NCI-H524 treated with DMSO at 0.1 percent for 48 hours (cell line): ENCODE measurements around the gene LRRC8E.
A peak's percentile ranks its signal among the peaks of the same experiment; 100 is the strongest.
"Not testable (repeated sequence)": the region's sequence is repeated elsewhere in the genome, so short reads cannot be mapped to it uniquely, and the experiment has no call there.

Source experiments
- DNase-seq: peaks from one replicate; lab custom pipeline; 2025; lab: John Stamatoyannopoulos, UW

LRRC8E gene

GRCh38 chr19:7887408-7888144 lies 734 bp upstream of the LRRC8E start:
- DNase-seq, result no peak

GRCh38 chr19:7888826-7889217 lies 512 bp downstream of the LRRC8E start:
- DNase-seq, result no peak

GRCh38 chr19:7893362-7894101 lies 5.2 kb downstream of the LRRC8E start:
- not testable (repeated sequence) for DNase-seq

DNA sequence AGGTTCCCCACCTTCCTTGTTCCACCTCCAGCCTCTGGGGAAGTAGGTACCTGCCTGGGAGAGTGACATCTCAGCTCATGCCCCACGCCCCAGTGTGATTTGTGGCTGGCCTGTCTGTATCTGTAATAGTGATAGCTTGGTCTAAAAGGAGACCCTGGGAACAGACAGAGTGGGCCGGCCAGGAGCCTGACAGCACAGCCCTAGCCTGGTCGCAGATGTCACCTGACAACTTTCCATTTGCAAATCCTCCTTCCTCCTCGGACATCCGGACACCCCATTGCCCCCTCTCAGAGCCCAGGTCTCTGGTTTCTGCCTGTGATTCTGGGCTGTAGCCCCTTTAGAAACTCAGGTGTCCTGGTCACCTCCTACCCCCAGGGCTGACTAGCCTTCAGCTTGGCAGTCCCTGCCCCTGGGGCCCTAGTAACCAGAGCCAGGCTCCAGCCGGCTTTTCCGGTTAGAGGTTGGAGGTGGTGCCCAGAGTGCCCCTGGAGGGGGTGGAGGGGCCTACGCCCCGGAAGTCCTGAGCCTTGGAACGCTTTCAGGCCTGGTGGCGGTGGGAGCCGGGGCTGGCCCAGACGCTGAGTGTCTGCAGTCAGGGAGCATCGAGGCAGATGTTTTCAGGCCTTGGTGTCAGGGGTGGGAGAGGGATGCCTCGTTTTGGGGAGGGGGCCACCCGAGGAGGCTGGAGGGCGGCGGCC lies 6.5 kb downstream of the LRRC8E start:
- DNase-seq, result no peak

GRCh38 chr19:7895565-7895964 lies 7.3 kb downstream of the LRRC8E start:
- no peak for DNase-seq

DNA sequence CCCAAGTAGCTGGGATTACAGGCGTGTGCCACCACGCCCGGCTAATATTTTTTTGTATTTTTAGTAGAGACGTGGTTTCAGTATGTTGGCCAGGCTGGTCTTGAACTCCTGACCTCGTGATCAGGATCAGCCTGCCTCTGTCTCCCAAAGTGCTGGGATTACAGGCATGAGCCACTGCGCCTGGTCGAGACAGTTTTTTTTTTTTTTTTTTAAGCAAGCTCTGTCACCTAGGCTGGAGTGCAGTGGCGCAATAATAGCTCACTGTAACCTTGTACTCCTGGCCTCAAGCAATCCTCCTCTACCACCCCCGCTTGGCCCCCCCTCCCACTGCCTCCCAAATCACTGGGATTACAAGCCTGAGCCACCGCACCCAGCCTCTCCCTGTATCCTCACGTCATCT lies 9.0 kb downstream of the LRRC8E start:
- DNase-seq, result no peak

- no peak for DNase-seq
Measured at GRCh38 chr19:7898967-7899366, 10.7 kb downstream of the LRRC8E start.

GRCh38 chr19:7899751-7900378 lies 11.6 kb downstream of the LRRC8E start:
- peak; percentile 63 for DNase-seq

DNA sequence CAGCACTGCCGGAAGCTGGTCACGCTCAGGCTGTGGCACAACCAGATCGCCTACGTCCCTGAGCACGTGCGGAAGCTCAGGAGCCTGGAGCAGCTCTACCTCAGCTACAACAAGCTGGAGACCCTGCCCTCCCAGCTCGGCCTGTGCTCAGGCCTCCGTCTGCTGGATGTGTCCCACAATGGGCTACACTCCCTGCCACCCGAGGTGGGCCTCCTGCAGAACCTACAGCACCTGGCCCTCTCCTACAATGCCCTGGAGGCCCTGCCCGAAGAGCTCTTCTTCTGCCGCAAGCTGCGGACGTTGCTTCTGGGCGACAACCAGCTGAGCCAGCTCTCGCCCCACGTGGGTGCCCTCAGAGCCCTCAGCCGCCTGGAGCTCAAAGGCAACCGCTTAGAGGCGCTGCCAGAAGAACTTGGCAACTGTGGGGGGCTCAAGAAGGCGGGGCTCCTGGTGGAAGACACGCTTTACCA lies 12.1 kb downstream of the LRRC8E start:
- no peak for DNase-seq

DNA sequence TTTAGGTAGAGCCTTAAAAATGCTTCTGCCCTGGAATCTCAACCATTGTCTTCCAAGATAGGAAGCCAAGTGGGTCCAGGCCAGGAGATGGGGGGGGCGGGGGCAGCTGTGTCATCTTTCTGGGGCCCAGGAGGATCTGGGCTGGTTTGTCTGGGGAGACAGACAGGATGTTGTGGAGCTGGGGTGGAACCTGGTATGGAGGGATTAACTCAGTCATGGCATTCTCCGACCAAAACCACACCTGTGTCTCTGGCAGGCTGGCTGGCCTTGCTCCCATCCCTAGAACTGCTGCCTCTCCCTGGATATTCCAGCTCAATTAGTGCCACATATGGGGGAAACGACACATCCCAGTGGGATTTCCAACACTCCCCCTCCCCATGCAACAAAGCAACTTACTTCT lies 12.6 kb downstream of the LRRC8E start:
- DNase-seq, result no peak

DNA sequence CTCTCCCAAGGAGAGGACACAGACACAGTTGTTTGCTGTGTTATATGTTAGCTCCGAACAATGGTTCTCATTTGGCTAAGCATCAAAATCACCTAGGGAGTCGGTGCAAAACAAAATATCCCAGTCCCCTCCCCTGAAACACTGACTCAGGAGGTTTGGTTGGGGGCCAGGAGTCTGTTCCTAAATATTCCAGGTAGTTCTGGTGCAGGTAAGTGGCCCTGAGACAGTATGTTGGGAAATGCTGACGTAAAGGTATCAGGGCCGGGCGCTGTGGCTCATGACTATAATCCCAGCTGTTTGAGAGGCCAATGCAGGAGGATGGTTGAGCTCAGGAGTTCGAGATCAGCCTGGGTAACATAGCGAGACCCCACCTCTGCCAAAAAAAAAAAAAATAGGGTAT lies 13.0 kb downstream of the LRRC8E start:
- no peak for DNase-seq

DNA sequence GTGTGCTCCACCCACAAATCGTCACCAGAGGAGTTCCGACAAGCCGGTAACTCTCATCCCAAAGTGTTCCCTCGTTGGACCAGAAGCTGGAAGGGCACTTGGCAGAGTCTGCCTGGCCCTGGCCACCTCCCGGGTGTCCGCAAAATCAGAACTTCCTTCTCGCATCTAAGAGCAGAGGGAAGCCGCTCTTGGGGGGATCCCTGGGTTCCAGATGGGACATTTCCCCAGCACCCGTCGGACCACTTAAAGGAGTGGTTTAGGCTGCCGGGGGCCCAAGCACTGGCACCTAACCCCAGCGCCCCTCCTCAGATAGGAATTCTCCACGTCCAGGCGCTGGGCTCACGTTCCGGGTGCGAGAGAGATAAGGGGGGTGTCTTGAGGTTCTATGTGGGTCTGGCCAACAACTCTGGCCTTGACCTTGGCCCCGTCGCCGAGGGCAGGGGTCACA lies 14.5 kb downstream of the LRRC8E start:
- no peak for DNase-seq

DNA sequence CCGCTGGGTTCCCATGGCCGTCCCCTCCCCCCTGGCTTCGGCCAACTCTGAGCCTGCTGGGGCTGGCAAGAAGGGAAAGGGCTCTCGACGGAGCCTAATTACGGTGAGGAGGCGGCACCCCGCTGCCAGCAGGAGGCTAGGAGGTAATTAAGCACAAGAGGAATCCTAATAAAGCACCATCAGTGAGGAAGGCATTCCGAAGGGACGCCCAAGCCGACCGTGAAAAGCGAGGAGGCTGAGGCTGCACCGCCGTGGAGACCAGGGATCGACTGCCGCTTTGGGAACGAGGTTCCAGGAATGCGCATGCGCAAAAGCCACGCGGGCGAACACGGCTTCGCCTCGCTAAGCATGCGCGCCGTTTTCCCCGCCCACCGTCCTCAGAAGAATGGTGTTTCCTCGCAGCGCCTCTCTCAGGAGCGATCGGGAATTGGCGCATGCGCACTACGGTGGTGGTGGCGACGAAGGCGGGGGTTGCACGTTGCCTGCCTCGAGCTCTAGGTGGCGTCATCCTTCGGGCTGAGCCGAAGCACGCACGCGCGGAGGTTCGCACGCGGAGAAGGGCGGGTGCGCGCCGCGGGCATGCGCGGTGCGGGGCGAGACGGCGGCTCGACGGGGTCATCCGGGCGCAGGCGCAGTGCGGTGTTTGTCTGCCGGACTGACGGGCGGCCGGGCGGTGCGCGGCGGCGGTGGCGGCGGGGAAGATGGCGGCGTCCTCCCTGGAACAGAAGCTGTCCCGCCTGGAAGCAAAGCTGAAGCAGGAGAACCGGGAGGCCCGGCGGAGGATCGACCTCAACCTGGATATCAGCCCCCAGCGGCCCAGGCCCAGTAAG lies 15.1 kb downstream of the LRRC8E start, which contains the start of gene MAP2K7:
Gene MAP2K7 (plus strand): TSS at position 634 of the 830 bp plus-strand sequence. CDS start 68 bp downstream, at position 702.
- peak; percentile 96 for DNase-seq

- DNase-seq, result no peak
Measured at GRCh38 chr19:7904074-7905020, 16.0 kb downstream of the LRRC8E start.

GRCh38 chr19:7905268-7905667 lies 17.0 kb downstream of the LRRC8E start:
- DNase-seq, result no peak

GRCh38 chr19:7905859-7906258 lies 17.5 kb downstream of the LRRC8E start:
- DNase-seq, result no peak

- no peak for DNase-seq
Measured at GRCh38 chr19:7907122-7907521, 18.8 kb downstream of the LRRC8E start.

DNA sequence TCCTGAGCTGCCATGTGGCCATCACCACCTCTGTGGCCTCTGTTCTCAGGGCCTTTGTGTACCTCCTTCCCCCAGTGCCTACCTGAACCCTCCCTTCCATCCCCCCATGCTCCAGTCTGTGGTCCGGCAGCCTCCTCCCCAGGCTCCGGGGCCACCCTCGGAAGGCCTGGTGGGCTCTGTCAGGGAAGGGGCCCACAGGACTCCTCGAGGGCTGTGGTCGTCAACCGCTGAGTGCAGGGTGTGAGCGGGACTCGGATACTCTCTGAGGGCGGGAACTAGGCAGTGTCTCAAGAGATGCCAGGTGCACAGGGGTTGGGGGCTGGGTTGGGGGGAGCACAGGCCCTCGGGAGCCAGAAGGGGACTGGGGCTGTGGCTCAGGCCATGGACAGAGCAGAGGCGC lies 19.2 kb downstream of the LRRC8E start:
- DNase-seq, result no peak

DNA sequence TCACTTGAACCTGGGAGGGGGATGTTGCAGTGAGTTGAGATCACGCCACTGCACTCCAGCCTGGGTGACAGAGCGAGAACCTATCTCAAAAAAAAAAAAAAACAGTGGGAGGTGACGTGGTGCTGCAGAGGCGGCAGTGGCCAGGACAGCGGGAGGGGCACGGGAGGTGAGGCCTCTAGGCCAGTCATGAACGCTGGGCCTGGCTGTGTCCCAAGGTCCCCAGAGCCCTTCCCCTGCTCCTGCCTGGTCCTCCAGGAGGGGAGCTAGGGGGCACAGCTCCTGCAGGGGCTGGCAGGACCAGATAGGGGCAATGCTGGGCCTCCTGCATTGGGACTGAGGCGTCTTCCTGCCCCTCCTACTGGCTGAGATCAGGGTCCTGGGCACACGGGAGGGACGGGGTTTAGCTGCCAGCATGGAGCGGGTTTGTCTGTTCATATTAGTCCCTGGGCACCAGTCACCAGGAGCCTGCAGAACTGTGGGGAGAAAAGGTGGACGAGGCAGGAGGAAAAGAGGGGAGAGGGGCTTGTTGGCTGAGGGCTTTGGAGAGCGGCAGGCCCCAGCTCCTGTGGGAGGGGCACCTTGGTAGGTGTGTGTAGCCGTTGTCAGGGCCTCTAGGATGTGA lies 19.9 kb downstream of the LRRC8E start:
- no peak for DNase-seq
